HepG2 (cell line): Measurements from ENCODE around the gene RASIP1. TPM values are rescaled to one million over a fixed set of nuclear protein-coding genes. Genes with fewer than 3 reads are reported as not detected.

Experiments
- BCL6 ChIP-seq: IDR thresholded peaks from 2 replicates; pipeline ENCODE4 v1.6.1; 2016; ENCODE audit warnings: missing genetic modification reagents, missing compliant biosample characterization
- GABPA ChIP-seq, 2 experiments: IDR thresholded peaks; 2 replicates each; pipeline ENCODE4 v1.6.1; 2011 to 2016; ENCODE audit warnings: low read depth in 2 of 2, low read length in 1 of 2, missing biosample characterization in 1 of 2, missing genetic modification characterization in 1 of 2
- HNRNPLL ChIP-seq: fragments of 200-400 bp; formaldehyde crosslinking; IDR thresholded peaks from 2 replicates; pipeline ENCODE4 v1.6.1; 2017; ENCODE audit warnings: mild to moderate bottlenecking, low read depth, low read length; ENCODE audit not compliant: poor library complexity, severe bottlenecking
- KLF16 ChIP-seq, 2 experiments: sonication (generic) in 1 of 2; formaldehyde crosslinking in 1 of 2; IDR thresholded peaks; 2 replicates each; pipeline versions ENCODE4 v1.6.1 to v1.8.0; 2016 to 2023; ENCODE audit warnings: missing genetic modification reagents in 2 of 2, missing compliant biosample characterization in 1 of 2
- POLR2G ChIP-seq: fragments of 200-400 bp; formaldehyde crosslinking; IDR thresholded peaks from 2 replicates; pipeline ENCODE4 v1.6.1; 2018; ENCODE audit warnings: mild to moderate bottlenecking, low read depth, low read length, moderate library complexity
- WIZ ChIP-seq: sonication (generic); formaldehyde crosslinking; IDR thresholded peaks from 2 replicates; pipeline ENCODE4 v1.5.1; 2020; ENCODE audit warnings: mild to moderate bottlenecking, missing genetic modification reagents
- ZFP82 ChIP-seq: sonication (generic); formaldehyde crosslinking; IDR thresholded peaks from 2 replicates; pipeline ENCODE4 v1.5.1; 2020; ENCODE audit warnings: mild to moderate bottlenecking, missing genetic modification reagents, borderline replicate concordance
- ZFY ChIP-seq: sonication (generic); formaldehyde crosslinking; IDR thresholded peaks from 2 replicates; pipeline ENCODE4 v1.4.0; 2020; ENCODE audit warnings: missing genetic modification reagents
- ZNF589 ChIP-seq: sonication (generic); formaldehyde crosslinking; conservative IDR thresholded peaks from 2 replicates; pipeline ENCODE4 v1.8.0; 2022; ENCODE audit warnings: mild to moderate bottlenecking, moderate library complexity, missing genetic modification reagents
- ZNF598 ChIP-seq: sonication (generic); formaldehyde crosslinking; IDR thresholded peaks from 2 replicates; pipeline ENCODE4 v1.5.1; 2020; ENCODE audit warnings: mild to moderate bottlenecking, missing genetic modification reagents, borderline replicate concordance
- polyA plus RNA-seq, 8 experiments: library from polyadenylated mRNA; depleted of rRNA in 3 of 8; stranded (reverse) in 7 of 8; unstranded in 1 of 8; fragments of >200 nt; fragmentation: Illumina TruSeq in 4 of 8; extraction: Trizol in 4 of 8; gene quantifications; 2 replicates each; pipeline versions ENCODE4 v1.2.1 to v1.2.3, GENCODE V29; 2011 to 2016; ENCODE audit warnings: low read depth in 4 of 8, missing spikeins in 1 of 8, mixed read lengths in 1 of 8; ENCODE audit not compliant: insufficient read depth in 1 of 8
- total RNA-seq, 5 experiments: library from RNA; depleted of rRNA; stranded (reverse); fragments of >200 nt; fragmentation: Illumina TruSeq; extraction: Trizol; gene quantifications; 2 replicates each; pipeline ENCODE4 v1.2.3, GENCODE V29; 2016; ENCODE audit warnings: low read depth in 1 of 5
- TF ChIP-seq, protein P1 (sequence below): sonication (generic); formaldehyde crosslinking; IDR thresholded peaks from 2 replicates; pipeline ENCODE4 v1.5.0; 2020; ENCODE audit warnings: mild to moderate bottlenecking, missing genetic modification reagents
- TF ChIP-seq, protein P2 (sequence below): sonication (generic); formaldehyde crosslinking; IDR thresholded peaks from 2 replicates; pipeline ENCODE4 v1.4.0; 2020; ENCODE audit warnings: missing genetic modification reagents, borderline replicate concordance
- TF ChIP-seq, protein P3 (sequence below): sonication (generic); formaldehyde crosslinking; IDR thresholded peaks from 2 replicates; pipeline ENCODE4 v1.4.0; 2020; ENCODE audit warnings: missing genetic modification reagents, mild to moderate bottlenecking, borderline replicate concordance
- TF ChIP-seq, protein P4 (sequence below): sonication (generic); formaldehyde crosslinking; IDR thresholded peaks from 2 replicates; pipeline ENCODE4 v1.5.1; 2020; ENCODE audit warnings: mild to moderate bottlenecking, moderate library complexity, missing genetic modification reagents
- TF ChIP-seq, protein P5 (sequence below): sonication (generic); formaldehyde crosslinking; IDR thresholded peaks from 2 replicates; pipeline ENCODE4 v1.4.0; 2020; ENCODE audit warnings: missing genetic modification reagents, borderline replicate concordance

Gene RASIP1
- total and polyA plus RNA-seq, 2 of the 13 experiments (the other 11 are each of a cell fraction or from before 2014, with no cell fraction given) = 0.44 to 0.58 TPM

DNA sequence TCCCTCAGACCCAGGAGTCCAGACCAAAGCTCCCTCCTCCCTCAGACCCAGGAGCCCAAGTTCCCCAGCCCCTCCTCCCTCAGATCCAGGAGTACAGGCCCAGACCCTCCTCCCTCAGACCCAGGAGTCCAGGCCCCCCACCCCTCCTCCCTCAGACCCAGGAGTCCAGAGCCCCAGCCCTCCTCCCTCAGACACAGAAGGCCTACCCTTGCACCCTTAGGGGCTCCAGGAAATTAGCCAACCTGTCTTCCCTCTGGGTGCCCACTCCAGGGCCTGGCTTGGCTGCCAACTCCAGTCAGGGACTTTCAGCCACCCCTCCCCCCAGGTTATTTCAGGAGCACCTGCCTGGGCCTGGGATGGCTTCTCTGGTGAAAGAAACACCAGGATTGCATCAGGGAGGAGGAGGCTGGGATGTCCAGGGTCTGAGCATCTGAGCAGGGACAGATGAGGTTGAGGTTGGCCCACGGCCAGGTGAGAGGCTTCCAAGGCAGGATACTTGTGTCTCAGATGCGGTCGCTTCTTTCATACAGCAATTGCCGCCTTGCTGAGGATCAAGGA, 14.8 kb upstream of the RASIP1 start, which contains the start of gene FGF21 (continued):
- TF ChIP-seq ZFY (CRISPR knock-in tag) = peak; percentile 39; the same call in 1 of the 2 replicates
- no peak for TF ChIP-seq GABPA (IDR thresholded peaks at IDR 0.05; ENCODE audit: low read depth, low read length)
- TF ChIP-seq GABPA (CRISPR knock-in tag; IDR thresholded peaks at IDR 0.05; ENCODE audit: low read depth) = no peak
- TF ChIP-seq, protein P1, sequence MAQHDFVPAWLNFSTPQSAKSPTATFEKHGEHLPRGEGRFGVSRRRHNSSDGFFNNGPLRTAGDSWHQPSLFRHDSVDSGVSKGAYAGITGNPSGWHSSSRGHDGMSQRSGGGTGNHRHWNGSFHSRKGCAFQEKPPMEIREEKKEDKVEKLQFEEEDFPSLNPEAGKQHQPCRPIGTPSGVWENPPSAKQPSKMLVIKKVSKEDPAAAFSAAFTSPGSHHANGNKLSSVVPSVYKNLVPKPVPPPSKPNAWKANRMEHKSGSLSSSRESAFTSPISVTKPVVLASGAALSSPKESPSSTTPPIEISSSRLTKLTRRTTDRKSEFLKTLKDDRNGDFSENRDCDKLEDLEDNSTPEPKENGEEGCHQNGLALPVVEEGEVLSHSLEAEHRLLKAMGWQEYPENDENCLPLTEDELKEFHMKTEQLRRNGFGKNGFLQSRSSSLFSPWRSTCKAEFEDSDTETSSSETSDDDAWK (CRISPR knock-in tag) = no peak
- TF ChIP-seq KLF16 (CRISPR knock-in tag; IDR thresholded peaks at IDR 0.05) = peak in 1 of 2 experiments; percentile 54; a peak in 1 of 4 replicates
- TF ChIP-seq POLR2G = 0 out of 2 replicates have a peak, but pooled peaks have one; percentile 27
- TF ChIP-seq ZNF598 = no peak
- TF ChIP-seq, protein P2, sequence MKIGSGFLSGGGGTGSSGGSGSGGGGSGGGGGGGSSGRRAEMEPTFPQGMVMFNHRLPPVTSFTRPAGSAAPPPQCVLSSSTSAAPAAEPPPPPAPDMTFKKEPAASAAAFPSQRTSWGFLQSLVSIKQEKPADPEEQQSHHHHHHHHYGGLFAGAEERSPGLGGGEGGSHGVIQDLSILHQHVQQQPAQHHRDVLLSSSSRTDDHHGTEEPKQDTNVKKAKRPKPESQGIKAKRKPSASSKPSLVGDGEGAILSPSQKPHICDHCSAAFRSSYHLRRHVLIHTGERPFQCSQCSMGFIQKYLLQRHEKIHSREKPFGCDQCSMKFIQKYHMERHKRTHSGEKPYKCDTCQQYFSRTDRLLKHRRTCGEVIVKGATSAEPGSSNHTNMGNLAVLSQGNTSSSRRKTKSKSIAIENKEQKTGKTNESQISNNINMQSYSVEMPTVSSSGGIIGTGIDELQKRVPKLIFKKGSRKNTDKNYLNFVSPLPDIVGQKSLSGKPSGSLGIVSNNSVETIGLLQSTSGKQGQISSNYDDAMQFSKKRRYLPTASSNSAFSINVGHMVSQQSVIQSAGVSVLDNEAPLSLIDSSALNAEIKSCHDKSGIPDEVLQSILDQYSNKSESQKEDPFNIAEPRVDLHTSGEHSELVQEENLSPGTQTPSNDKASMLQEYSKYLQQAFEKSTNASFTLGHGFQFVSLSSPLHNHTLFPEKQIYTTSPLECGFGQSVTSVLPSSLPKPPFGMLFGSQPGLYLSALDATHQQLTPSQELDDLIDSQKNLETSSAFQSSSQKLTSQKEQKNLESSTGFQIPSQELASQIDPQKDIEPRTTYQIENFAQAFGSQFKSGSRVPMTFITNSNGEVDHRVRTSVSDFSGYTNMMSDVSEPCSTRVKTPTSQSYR (CRISPR knock-in tag) = peak; percentile 94
- no peak for TF ChIP-seq ZNF589
- TF ChIP-seq ZFP82 (CRISPR knock-in tag) = no peak
- TF ChIP-seq, protein P3, sequence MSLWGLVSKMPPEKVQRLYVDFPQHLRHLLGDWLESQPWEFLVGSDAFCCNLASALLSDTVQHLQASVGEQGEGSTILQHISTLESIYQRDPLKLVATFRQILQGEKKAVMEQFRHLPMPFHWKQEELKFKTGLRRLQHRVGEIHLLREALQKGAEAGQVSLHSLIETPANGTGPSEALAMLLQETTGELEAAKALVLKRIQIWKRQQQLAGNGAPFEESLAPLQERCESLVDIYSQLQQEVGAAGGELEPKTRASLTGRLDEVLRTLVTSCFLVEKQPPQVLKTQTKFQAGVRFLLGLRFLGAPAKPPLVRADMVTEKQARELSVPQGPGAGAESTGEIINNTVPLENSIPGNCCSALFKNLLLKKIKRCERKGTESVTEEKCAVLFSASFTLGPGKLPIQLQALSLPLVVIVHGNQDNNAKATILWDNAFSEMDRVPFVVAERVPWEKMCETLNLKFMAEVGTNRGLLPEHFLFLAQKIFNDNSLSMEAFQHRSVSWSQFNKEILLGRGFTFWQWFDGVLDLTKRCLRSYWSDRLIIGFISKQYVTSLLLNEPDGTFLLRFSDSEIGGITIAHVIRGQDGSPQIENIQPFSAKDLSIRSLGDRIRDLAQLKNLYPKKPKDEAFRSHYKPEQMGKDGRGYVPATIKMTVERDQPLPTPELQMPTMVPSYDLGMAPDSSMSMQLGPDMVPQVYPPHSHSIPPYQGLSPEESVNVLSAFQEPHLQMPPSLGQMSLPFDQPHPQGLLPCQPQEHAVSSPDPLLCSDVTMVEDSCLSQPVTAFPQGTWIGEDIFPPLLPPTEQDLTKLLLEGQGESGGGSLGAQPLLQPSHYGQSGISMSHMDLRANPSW (CRISPR knock-in tag) = no peak
- TF ChIP-seq BCL6 (CRISPR knock-in tag) = peak; percentile 27; the same call in 1 of the 2 replicates
- TF ChIP-seq, protein P4, sequence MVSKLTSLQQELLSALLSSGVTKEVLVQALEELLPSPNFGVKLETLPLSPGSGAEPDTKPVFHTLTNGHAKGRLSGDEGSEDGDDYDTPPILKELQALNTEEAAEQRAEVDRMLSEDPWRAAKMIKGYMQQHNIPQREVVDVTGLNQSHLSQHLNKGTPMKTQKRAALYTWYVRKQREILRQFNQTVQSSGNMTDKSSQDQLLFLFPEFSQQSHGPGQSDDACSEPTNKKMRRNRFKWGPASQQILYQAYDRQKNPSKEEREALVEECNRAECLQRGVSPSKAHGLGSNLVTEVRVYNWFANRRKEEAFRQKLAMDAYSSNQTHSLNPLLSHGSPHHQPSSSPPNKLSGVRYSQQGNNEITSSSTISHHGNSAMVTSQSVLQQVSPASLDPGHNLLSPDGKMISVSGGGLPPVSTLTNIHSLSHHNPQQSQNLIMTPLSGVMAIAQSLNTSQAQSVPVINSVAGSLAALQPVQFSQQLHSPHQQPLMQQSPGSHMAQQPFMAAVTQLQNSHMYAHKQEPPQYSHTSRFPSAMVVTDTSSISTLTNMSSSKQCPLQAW = no peak
- TF ChIP-seq WIZ (CRISPR knock-in tag) = no peak
- TF ChIP-seq, protein P5, sequence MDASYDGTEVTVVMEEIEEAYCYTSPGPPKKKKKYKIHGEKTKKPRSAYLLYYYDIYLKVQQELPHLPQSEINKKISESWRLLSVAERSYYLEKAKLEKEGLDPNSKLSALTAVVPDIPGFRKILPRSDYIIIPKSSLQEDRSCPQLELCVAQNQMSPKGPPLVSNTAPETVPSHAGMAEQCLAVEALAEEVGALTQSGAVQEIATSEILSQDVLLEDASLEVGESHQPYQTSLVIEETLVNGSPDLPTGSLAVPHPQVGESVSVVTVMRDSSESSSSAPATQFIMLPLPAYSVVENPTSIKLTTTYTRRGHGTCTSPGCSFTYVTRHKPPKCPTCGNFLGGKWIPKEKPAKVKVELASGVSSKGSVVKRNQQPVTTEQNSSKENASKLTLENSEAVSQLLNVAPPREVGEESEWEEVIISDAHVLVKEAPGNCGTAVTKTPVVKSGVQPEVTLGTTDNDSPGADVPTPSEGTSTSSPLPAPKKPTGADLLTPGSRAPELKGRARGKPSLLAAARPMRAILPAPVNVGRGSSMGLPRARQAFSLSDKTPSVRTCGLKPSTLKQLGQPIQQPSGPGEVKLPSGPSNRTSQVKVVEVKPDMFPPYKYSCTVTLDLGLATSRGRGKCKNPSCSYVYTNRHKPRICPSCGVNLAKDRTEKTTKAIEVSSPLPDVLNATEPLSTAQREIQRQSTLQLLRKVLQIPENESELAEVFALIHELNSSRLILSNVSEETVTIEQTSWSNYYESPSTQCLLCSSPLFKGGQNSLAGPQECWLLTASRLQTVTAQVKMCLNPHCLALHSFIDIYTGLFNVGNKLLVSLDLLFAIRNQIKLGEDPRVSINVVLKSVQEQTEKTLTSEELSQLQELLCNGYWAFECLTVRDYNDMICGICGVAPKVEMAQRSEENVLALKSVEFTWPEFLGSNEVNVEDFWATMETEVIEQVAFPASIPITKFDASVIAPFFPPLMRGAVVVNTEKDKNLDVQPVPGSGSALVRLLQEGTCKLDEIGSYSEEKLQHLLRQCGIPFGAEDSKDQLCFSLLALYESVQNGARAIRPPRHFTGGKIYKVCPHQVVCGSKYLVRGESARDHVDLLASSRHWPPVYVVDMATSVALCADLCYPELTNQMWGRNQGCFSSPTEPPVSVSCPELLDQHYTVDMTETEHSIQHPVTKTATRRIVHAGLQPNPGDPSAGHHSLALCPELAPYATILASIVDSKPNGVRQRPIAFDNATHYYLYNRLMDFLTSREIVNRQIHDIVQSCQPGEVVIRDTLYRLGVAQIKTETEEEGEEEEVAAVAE (CRISPR knock-in tag) = no peak
- no peak for TF ChIP-seq HNRNPLL
